ENCODE results near the gene CDC123.
A peak's percentile ranks its signal among the peaks of the same experiment; 100 is the strongest.

Gene CDC123

DNA sequence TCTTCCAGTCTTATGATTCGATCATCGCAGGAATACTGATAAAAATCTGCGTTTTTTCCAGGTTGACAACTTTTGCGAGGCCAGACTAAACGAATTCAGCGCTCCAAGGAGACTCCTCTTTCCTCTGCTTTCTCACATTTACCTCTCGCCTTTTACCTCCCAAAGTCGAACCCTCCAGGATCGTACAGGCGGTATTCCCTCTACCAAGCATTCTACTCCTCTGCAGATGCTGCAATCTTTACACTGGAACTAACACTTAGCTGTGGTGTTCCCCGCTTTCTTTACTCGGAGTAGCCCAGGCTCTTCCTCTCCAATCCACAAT, 746 bp upstream of the CDC123 start:
- peaks cover 9% of the 10 kb centered on the region for H3K4me1 ChIP-seq (ENCODE audit: control insufficient read depth, insufficient read depth, low read length)
- H3K27ac ChIP-seq (ENCODE audit: low read depth, low read length) = peak overlapping the region; percentile 93

GRCh38 chr10:12196531-12197211, 683 bp downstream of the CDC123 start:
- peaks cover 7% of the 10 kb centered on the region for H3K36me3 ChIP-seq (ENCODE audit: control insufficient read depth, insufficient read depth, low read length)
- H3K9ac ChIP-seq (ENCODE audit: low read length) = peak overlapping the region; percentile 85
- no peaks in the 10 kb centered on the region for H3K27me3 ChIP-seq (ENCODE audit: control insufficient read depth, insufficient read depth, low read length)
- peaks cover 9% of the 10 kb centered on the region for H3K4me1 ChIP-seq (ENCODE audit: control insufficient read depth, insufficient read depth, low read length)
- H3K4me3 ChIP-seq (ENCODE audit: low read length) = peak overlapping the region; percentile 96
- H3K27ac ChIP-seq (ENCODE audit: low read depth, low read length) = peak overlapping the region; percentile 93

More for the DNA sequence above, 746 bp upstream of the CDC123 start:
- H3K4me3 ChIP-seq (ENCODE audit: low read length) = peak overlapping the region; percentile 96
- no peaks in the 10 kb centered on the region for H3K27me3 ChIP-seq (ENCODE audit: control insufficient read depth, insufficient read depth, low read length)
- peak overlapping the region; percentile 64 for H3K9ac ChIP-seq (ENCODE audit: low read length)
- peaks cover 7% of the 10 kb centered on the region for H3K36me3 ChIP-seq (ENCODE audit: control insufficient read depth, insufficient read depth, low read length)

- Histone ChIP-seq H3K9ac (ENCODE audit: low read length) (no peak overlapping the region), H3K4me3 (ENCODE audit: low read length) (no peak overlapping the region), H3K36me3 (ENCODE audit: control insufficient read depth, insufficient read depth, low read length) (peaks cover 12% of the 10 kb centered on the region), H3K27me3 (ENCODE audit: control insufficient read depth, insufficient read depth, low read length) (no peaks in the 10 kb centered on the region), H3K27ac (ENCODE audit: low read depth, low read length) (no peak overlapping the region), H3K4me1 (ENCODE audit: control insufficient read depth, insufficient read depth, low read length) (peaks cover 9% of the 10 kb centered on the region)
These were observed 2.2 kb downstream of the CDC123 start for GRCh38 chr10:12198156-12198555.

DNA sequence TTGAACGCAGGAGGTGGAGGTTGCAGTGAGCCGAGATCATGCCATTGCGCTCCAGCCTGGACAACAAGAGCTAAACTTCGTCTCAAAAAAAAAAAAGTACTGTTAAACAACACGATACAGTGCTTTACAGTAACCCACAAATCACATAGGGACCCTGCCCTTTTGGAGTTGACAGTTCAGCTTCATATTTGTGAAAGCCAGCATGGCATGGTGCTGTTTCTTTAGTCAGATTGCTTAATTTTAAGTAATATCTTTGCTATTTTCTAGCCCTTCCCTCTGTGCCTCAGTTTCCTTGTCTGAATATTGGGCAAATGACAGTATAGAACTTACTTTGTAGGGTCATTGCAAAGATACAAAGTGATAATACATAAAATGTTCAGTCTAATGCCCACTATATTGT, 4.9 kb downstream of the CDC123 start:
- H3K36me3 ChIP-seq (ENCODE audit: control insufficient read depth, insufficient read depth, low read length) = peaks cover 16% of the 10 kb centered on the region
- no peak overlapping the region for H3K9ac ChIP-seq (ENCODE audit: low read length)
- no peak overlapping the region for H3K27ac ChIP-seq (ENCODE audit: low read depth, low read length)
- H3K27me3 ChIP-seq (ENCODE audit: control insufficient read depth, insufficient read depth, low read length) = no peaks in the 10 kb centered on the region
- H3K4me1 ChIP-seq (ENCODE audit: control insufficient read depth, insufficient read depth, low read length) = peaks cover 6% of the 10 kb centered on the region
- H3K4me3 ChIP-seq (ENCODE audit: low read length) = no peak overlapping the region

DNA sequence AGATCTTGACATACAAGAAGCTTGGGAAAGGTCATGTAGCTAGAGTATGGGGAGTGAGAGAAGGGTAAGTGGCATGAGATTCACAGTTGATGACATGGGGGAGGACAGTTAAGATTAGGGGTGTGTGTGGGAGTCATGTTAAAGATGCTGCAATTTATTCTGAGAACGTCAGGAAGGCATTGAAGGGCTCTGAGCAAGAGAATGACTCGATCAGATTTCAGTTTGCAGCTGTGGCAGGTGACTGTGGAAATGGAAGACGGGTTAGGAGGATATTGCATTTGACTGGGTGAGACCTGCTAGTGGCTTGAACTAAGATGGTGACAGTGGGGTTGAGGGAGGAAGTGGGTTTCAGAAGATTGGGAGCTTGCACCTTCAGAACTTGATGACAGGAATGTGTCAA, 5.6 kb downstream of the CDC123 start:
- H3K27ac ChIP-seq (ENCODE audit: low read depth, low read length) = no peak overlapping the region
- H3K4me3 ChIP-seq (ENCODE audit: low read length) = no peak overlapping the region
- peaks cover 16% of the 10 kb centered on the region for H3K36me3 ChIP-seq (ENCODE audit: control insufficient read depth, insufficient read depth, low read length)
- no peaks in the 10 kb centered on the region for H3K27me3 ChIP-seq (ENCODE audit: control insufficient read depth, insufficient read depth, low read length)
- no peak overlapping the region for H3K9ac ChIP-seq (ENCODE audit: low read length)
- peaks cover 6% of the 10 kb centered on the region for H3K4me1 ChIP-seq (ENCODE audit: control insufficient read depth, insufficient read depth, low read length)

DNA sequence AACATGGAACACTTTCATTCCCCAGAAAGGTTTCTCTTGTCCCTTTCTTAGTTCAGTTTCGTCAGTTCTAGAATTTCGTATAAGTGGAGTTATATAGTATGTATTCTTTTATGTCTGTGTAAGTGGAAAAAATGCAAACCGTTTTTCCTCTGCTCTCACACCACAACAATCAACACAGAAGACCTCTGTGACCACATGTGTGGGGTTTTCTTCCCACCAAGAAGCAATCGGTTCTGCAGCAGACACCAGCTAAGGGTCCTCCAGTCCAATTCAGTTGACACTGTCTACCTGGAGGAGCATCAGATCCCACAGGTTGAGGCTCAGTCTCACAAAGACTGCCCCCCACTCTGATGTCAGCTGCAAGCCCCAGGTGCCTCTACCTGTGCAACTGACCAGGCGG, 6.2 kb downstream of the CDC123 start:
- Histone ChIP-seq H3K4me1 (ENCODE audit: control insufficient read depth, insufficient read depth, low read length) (peaks cover 2% of the 10 kb centered on the region), H3K4me3 (ENCODE audit: low read length) (no peak overlapping the region), H3K36me3 (ENCODE audit: control insufficient read depth, insufficient read depth, low read length) (peaks cover 16% of the 10 kb centered on the region), H3K27ac (ENCODE audit: low read depth, low read length) (no peak overlapping the region), H3K27me3 (ENCODE audit: control insufficient read depth, insufficient read depth, low read length) (no peaks in the 10 kb centered on the region), H3K9ac (ENCODE audit: low read length) (no peak overlapping the region)

GRCh38 chr10:12205082-12205481, 9.1 kb downstream of the CDC123 start:
- no peak overlapping the region for H3K27ac ChIP-seq (ENCODE audit: low read depth, low read length)
- no peak overlapping the region for H3K4me3 ChIP-seq (ENCODE audit: low read length)
- H3K4me1 ChIP-seq (ENCODE audit: control insufficient read depth, insufficient read depth, low read length) = no peaks in the 10 kb centered on the region
- no peak overlapping the region for H3K9ac ChIP-seq (ENCODE audit: low read length)
- H3K36me3 ChIP-seq (ENCODE audit: control insufficient read depth, insufficient read depth, low read length) = peaks cover 19% of the 10 kb centered on the region
- H3K27me3 ChIP-seq (ENCODE audit: control insufficient read depth, insufficient read depth, low read length) = no peaks in the 10 kb centered on the region

- no peaks in the 10 kb centered on the region for H3K27me3 ChIP-seq (ENCODE audit: control insufficient read depth, insufficient read depth, low read length)
- no peak overlapping the region for H3K27ac ChIP-seq (ENCODE audit: low read depth, low read length)
- peaks cover 24% of the 10 kb centered on the region for H3K36me3 ChIP-seq (ENCODE audit: control insufficient read depth, insufficient read depth, low read length)
- no peaks in the 10 kb centered on the region for H3K4me1 ChIP-seq (ENCODE audit: control insufficient read depth, insufficient read depth, low read length)
- H3K4me3 ChIP-seq (ENCODE audit: low read length) = no peak overlapping the region
- H3K9ac ChIP-seq (ENCODE audit: low read length) = no peak overlapping the region
These were observed 11.1 kb downstream of the CDC123 start for GRCh38 chr10:12207114-12207513.

- Histone ChIP-seq H3K4me3 (ENCODE audit: low read length) (no peak overlapping the region), H3K27ac (ENCODE audit: low read depth, low read length) (no peak overlapping the region), H3K4me1 (ENCODE audit: control insufficient read depth, insufficient read depth, low read length) (no peaks in the 10 kb centered on the region), H3K27me3 (ENCODE audit: control insufficient read depth, insufficient read depth, low read length) (no peaks in the 10 kb centered on the region), H3K36me3 (ENCODE audit: control insufficient read depth, insufficient read depth, low read length) (peaks cover 15% of the 10 kb centered on the region), H3K9ac (ENCODE audit: low read length) (no peak overlapping the region)
These were observed 12.5 kb downstream of the CDC123 start for GRCh38 chr10:12208460-12208859.

DNA sequence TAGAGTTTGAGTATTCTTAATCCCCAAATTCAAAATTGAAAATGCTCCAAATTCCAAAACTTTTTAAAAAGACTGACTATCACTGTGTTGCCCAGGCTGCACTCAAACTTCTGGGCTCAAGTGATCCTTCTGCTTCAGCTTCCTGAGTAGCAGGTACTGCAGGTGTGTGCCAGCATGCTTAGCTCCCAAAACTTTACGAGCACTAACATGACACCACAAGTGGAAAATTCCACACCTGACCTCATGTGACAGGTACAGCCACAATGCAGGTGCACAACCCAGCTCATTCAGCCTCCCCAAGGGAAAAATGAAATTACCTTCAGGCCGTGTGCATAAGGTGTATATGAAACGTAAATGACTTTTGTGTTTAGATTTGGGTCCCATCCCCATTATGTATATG, 16.5 kb downstream of the CDC123 start:
- peaks cover 16% of the 10 kb centered on the region for H3K4me1 ChIP-seq (ENCODE audit: control insufficient read depth, insufficient read depth, low read length)
- no peak overlapping the region for H3K27ac ChIP-seq (ENCODE audit: low read depth, low read length)
- peaks cover 15% of the 10 kb centered on the region for H3K36me3 ChIP-seq (ENCODE audit: control insufficient read depth, insufficient read depth, low read length)
- no peak overlapping the region for H3K4me3 ChIP-seq (ENCODE audit: low read length)
- no peaks in the 10 kb centered on the region for H3K27me3 ChIP-seq (ENCODE audit: control insufficient read depth, insufficient read depth, low read length)
- no peak overlapping the region for H3K9ac ChIP-seq (ENCODE audit: low read length)

DNA sequence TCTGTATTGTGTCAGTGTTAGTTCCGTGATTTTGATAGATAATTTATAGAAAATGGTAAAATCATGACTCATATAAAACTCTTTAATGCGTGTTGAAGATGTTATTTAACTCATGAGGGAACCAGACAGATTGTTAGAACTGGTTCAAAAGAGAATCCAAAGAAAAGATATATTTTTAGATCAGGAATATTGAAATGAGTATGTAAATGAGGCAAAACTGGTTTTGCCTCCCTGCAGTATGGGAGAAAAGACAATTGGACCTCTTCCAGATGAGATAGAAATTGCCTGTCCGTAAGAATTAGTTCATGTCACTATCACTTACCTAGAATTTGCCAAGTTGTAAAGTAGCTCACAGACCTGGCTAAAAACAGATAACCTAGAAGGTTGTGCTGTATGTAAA, 17.6 kb downstream of the CDC123 start:
- H3K27me3 ChIP-seq (ENCODE audit: control insufficient read depth, insufficient read depth, low read length) = no peaks in the 10 kb centered on the region
- H3K4me3 ChIP-seq (ENCODE audit: low read length) = no peak overlapping the region
- no peak overlapping the region for H3K27ac ChIP-seq (ENCODE audit: low read depth, low read length)
- H3K4me1 ChIP-seq (ENCODE audit: control insufficient read depth, insufficient read depth, low read length) = peaks cover 16% of the 10 kb centered on the region
- H3K36me3 ChIP-seq (ENCODE audit: control insufficient read depth, insufficient read depth, low read length) = peaks cover 10% of the 10 kb centered on the region
- H3K9ac ChIP-seq (ENCODE audit: low read length) = no peak overlapping the region

GRCh38 chr10:12214093-12214492, 18.1 kb downstream of the CDC123 start:
- H3K27me3 ChIP-seq (ENCODE audit: control insufficient read depth, insufficient read depth, low read length) = no peaks in the 10 kb centered on the region
- peaks cover 16% of the 10 kb centered on the region for H3K4me1 ChIP-seq (ENCODE audit: control insufficient read depth, insufficient read depth, low read length)
- H3K9ac ChIP-seq (ENCODE audit: low read length) = peak overlapping the region; percentile 28
- H3K36me3 ChIP-seq (ENCODE audit: control insufficient read depth, insufficient read depth, low read length) = peaks cover 7% of the 10 kb centered on the region
- H3K4me3 ChIP-seq (ENCODE audit: low read length) = no peak overlapping the region
- peak overlapping the region; percentile 63 for H3K27ac ChIP-seq (ENCODE audit: low read depth, low read length)

DNA sequence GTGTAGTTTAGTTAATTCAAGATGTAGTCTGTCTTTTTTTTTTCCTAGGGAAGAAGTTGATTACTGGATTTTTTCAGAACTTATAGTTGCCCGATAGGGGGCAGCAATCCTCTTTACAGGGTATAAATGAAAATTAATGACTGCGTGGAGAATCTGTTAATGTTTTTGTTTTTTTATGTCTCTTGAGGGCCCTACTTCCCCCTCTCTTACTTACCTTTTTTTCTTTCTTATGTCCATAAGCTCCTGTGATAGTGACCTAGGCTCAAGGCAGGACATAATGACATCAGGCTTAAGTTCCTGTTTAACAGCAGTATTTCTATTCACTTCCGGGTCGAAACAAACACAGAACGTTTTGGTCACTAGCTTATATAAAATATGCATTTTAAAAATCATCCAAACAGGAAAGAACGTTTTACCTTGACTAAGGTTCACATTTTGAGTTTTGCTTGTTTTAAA, 18.8 kb downstream of the CDC123 start:
- Histone ChIP-seq H3K4me1 (ENCODE audit: control insufficient read depth, insufficient read depth, low read length) (peaks cover 16% of the 10 kb centered on the region), H3K4me3 (ENCODE audit: low read length) (peak overlapping the region; percentile 20), H3K27ac (ENCODE audit: low read depth, low read length) (peak overlapping the region; percentile 63), H3K9ac (ENCODE audit: low read length) (no peak overlapping the region), H3K27me3 (ENCODE audit: control insufficient read depth, insufficient read depth, low read length) (no peaks in the 10 kb centered on the region), H3K36me3 (ENCODE audit: control insufficient read depth, insufficient read depth, low read length) (peaks cover 5% of the 10 kb centered on the region)

All from rectal smooth muscle tissue (tissue), 1 donor.